Endothelial cell of hepatic sinusoid (primary cell): ENCODE data around the gene CYP2R1.

Experiments
- in situ Hi-C: cut with HindIII; loops from 2 replicates; pipeline ENCODE4 v1.10.0; 2017; ENCODE audit warnings: low sequenced_read_pairs

CYP2R1 gene

GRCh38 chr11:14892036-14892556, at the start of gene CYP2R1:
Gene CYP2R1, minus strand, starts transcription at chr11:14892231. Its CDS starts 26 bp downstream, at chr11:14892205.
- in situ Hi-C loops: no loop called here

- in situ Hi-C loops: no loop called here
Measured at GRCh38 chr11:14938936-14939335, 46.9 kb upstream of the CYP2R1 start.

GRCh38 chr11:14934641-14935351, 42.8 kb upstream of the CYP2R1 start:
- in situ Hi-C loops: no loop called here

- in situ Hi-C loops: no loop called here
Measured at GRCh38 chr11:14932447-14932846, 40.4 kb upstream of the CYP2R1 start.

- in situ Hi-C loops: no loop called here
Measured at GRCh38 chr11:14930369-14930768, 38.3 kb upstream of the CYP2R1 start.

- in situ Hi-C loops: no loop called here
Measured at GRCh38 chr11:14927146-14927545, 35.1 kb upstream of the CYP2R1 start.

GRCh38 chr11:14924318-14924717, 32.3 kb upstream of the CYP2R1 start:
- in situ Hi-C loops: no loop called here

GRCh38 chr11:14916403-14916802, 24.4 kb upstream of the CYP2R1 start:
- in situ Hi-C loops: no loop called here

- in situ Hi-C loops: no loop called here
Measured at GRCh38 chr11:14914536-14914935, 22.5 kb upstream of the CYP2R1 start.

- in situ Hi-C loops: no loop called here
Measured at GRCh38 chr11:14908214-14908880, 16.3 kb upstream of the CYP2R1 start.

GRCh38 chr11:14907411-14908213, 15.6 kb upstream of the CYP2R1 start:
- in situ Hi-C loops: no loop called here

- in situ Hi-C loops: no loop called here
Measured at GRCh38 chr11:14906993-14907392, 15.0 kb upstream of the CYP2R1 start.

- in situ Hi-C loops: no loop called here
Measured at GRCh38 chr11:14906578-14906977, 14.5 kb upstream of the CYP2R1 start.

- in situ Hi-C loops: no loop called here
Measured at GRCh38 chr11:14905104-14906033, 13.3 kb upstream of the CYP2R1 start.

GRCh38 chr11:14904745-14905103, 12.7 kb upstream of the CYP2R1 start:
- in situ Hi-C loops: no loop called here

GRCh38 chr11:14902650-14903350, 10.8 kb upstream of the CYP2R1 start:
- in situ Hi-C loops: no loop called here

GRCh38 chr11:14898906-14899305, 6.9 kb upstream of the CYP2R1 start:
- in situ Hi-C loops: no loop called here

GRCh38 chr11:14898355-14898754, 6.3 kb upstream of the CYP2R1 start:
- in situ Hi-C loops: no loop called here

- in situ Hi-C loops: no loop called here
Measured at GRCh38 chr11:14894657-14895598, 2.9 kb upstream of the CYP2R1 start.
